ENCODE results near the gene PDCD1.

PDCD1 gene

DNA sequence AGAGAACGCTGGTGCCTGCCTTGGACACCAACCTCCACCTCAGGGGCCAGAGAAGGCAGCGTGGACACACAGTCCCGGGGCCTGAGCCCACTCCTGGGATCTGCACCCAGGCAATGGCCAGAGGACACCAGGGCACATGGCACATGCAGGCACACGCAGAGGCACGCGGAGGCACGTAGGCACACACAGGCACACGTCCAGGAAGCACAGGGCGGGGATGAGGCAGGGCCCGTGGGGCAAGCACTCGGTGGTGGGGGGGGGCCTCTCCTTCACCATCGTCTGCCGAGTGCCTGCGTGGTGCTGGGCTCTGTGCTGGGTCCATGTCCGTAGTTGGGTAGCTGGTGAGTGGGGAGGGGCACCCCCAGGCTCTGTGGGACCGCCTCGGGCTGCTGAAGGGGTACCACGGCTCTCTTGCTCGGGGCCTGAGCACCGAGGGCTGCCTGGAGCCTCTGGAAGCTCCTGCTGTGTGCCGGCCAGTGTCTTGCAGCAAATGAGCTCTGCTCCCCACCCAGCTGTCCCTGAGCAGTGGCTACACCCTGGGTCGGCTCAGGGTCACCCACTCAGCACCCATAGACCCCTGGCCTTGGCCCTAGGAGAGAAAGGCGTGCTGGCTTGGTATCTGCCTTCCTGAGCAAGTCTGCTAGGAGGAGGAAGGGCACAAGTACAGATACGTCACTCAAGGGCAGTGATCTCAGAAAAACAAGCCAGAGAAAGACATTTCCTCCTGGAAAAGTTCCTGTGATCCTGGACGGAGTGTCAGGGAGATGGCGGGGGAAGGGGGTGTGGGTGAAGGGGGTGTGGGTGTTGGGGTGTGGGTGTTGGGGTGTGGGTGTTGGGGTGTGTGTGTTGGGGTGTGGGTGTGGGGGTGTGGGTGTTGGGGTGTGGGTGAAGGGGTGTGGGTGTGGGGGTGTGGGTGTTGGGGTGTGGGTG is 37.3 kb upstream of the PDCD1 start:
- peak; percentile 33 for DNase-seq (ENCODE audit: low spot score)

DNA sequence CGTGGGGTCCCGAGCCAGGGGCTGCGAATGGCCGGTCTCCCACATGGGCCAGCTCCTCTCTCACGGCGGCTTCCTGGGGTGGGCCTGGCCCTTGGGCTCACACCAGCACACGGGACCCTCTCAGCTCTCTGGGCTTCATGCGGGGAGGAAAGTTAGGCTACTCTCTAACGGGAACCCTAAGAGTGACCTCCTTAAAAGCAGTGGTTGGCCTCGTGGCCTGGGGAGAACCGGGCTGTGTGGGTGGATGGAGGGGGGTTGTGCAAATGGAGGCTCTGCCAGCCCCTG is 36.7 kb upstream of the PDCD1 start:
- DNase-seq (ENCODE audit: low spot score): no peak

DNA sequence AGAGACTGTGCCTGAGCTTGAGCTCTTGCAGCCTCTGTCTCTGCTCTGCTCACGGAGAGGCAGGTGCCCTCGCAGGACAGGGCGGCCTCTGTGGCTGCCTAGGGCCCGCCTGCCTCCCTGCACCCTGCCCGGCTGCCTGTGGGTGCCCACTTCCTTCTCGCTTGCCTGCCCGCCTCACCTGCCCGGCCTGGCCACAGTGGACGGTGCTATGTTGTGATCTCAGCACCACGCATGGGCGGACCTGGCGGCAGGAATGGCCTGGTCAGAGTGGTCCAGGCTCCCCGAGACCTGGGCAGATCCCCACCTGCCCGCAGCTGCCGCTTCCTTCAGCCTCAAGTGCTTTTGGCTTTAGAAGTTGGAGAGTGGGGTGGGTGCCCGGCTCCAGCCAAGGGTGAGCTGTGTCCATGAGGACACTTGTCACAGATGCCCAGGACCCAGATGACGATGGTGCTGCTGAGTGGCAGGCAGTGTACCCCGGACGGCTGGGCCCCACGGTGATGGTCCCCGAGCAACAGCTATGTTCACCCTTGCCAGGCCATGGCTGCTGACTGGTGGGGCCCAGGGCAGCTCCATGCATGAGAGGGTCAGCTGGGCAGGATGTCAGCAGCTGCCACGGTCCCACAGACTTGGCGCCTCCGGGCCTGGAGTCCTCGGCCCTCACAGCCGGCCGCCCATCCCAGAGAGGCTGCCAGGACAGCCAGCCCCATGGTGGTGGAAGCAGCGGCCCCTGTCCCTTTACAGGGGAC is 36.2 kb upstream of the PDCD1 start:
- DNase-seq (ENCODE audit: low spot score): peak; percentile 21

DNA sequence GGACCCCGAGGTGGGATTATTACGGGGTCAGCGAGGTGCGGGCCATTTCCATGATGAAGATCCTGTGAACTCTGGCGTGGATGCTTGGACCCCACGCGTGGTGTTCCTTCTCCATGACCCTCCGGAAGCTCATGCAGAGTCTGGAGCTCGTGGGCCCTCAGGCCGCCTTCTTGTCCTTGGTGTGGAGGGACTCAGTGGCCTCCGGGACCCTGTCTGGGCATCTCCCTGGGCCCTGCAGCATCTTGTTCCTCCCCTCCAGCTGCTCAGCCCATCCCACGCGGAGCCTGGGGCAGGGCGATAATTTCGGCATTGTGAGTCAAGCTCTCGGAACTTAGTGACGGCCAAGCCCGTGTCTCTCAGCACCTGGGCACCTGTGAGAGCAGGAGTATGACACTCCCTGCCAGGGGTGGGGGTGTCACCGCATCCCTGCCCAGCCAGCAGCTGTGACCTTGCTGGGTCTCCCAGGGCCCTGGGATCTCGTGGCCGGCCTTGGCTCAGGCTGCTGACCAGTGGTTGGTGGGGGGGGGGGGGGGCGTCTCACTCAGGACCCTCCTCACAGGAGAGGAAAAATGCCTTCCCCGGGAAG is 35.5 kb upstream of the PDCD1 start:
- DNase-seq (ENCODE audit: low spot score): peak; percentile 20

DNA sequence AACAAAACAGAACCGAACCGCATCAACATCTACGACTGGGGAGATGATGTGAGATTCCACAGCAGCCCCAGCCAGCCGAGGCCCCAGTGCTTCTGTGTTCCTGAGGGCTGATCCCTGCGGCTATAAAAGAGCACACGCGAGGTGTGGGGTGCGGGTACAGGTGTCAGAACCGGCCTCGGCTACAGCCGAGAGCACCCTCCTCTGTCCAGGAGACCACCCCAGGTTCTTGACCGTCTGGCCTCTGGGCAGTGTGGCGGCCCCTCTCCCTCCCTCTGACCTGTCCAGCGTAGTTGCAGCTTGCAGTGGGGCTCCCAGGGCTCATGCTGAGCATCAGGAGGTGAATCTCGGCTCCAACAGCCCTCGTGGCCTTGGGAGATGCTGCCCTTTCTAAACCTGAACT is 34.6 kb upstream of the PDCD1 start:
- no peak for DNase-seq (ENCODE audit: low spot score)

DNA sequence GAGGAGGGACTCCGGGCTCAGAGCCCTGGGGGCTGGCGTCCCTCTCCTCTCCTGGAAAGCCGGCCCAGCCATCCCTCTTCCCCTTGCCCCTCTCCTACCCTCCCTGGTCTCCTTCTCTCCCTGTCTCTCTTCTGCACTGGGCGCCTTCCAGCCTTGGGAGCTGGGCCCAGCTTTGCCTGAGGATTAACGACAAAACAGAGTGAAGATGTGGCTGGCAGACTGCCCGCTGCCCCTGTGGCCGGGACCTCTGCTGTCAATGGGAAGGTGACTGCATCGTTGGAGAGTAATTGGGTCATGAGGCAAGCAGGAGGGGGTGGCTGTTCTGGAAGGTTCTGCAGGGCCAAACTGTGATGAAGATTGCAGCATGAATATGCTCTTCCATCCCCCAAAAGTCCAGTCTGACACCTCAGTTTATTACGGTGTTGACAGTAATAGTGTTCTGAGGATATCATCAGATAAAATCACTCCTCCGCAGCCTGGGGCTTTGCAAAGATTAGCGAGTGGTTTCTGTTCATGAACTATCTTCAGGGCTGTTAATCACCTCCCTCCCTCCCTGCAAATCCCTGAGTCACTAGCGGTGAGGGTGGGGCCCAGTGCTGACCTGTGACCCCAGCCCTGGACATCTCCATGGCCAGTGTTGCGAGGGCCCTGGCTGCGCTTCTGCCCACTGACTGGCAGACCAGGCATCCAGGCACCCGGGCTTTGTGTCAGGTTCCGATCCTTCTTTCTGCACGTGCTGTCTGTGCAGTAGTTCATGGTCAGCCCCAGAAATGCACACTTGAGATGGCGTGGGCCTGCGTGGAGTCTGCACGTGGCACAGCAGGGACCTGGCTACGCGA is 33.8 kb upstream of the PDCD1 start:
- DNase-seq (ENCODE audit: low spot score): peak; percentile 74

DNA sequence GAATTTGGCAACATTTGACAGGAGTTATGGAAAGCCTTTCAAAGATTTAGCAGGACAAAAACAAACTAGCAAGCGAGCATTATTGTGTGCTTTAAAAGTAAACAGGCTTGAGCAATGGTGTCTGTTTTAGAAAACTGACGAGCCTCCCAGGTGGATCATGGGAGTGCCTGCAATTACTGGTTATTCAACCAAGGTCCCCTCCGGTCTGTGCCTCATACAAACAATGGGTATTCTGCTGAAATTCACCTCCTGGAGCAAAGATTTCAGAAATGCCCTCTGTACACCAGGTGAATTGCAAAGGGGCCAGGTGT is 33.2 kb upstream of the PDCD1 start:
- no peak for DNase-seq (ENCODE audit: low spot score)

DNA sequence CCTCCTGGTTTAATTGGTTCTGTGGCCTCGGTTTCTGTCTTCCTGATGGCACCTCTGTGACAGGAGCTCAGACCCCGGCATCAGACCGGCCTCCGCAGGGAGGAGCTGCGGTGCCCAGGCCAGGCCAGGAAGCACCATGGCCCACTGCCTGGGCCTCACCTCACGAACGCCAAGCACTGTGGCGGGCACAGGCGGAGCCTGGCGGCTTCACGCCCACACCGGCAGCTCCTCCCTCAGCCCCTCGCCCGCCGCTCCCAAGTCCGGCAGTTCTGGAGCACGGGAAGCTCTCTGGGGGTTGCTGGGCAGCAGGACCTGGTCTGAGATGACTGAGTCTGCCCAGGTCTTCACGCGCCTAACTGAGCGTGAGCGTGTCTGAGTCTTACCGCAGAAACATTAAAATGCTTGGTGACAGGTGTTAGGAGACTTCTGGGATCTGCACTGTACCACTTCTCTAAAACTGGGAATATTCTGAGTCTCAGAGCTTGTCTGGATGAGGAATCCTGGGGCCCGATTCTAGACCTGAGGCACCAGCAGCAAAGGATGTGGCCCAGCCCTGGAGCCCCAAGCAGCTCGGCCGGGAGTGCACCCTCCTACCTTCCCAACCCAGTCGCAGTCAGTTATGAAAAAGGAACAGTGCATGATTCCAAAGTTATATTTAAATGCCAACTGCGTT is 32.8 kb upstream of the PDCD1 start:
- no peak for DNase-seq (ENCODE audit: low spot score)

DNA sequence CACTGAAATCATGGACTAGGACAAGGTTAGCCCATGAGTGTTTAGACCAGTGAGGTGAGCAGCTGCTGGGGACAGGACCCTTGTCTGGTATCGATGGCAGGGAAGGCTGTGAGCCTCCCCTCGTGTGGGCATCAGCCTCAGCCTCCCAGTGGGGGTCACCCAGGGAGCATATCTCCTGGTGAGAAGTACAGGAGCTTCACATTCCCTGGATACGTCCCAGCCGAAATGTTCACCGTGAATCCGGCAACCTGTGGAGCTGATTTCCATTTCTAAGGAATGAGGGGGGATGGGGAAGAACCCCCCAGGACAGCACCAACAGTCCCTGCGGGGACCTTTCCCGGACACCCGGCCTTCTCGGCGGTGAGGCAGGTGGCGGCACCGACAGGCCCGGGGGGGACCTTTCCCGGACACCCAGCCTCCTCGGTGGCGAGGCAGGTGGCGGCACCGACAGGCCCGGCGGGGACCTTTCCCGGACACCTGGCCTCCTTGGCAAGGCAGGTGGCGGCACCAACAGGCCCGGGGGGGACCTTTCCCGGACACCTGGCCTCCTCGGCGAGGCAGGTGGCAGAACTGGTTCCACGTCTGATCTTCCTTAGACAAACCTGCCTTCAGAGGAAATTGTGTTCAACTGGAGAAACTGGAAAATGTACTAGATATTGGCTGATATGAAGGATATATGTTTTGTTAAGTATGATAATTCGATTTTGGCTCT is 32.0 kb upstream of the PDCD1 start:
- no peak for DNase-seq (ENCODE audit: low spot score)

DNA sequence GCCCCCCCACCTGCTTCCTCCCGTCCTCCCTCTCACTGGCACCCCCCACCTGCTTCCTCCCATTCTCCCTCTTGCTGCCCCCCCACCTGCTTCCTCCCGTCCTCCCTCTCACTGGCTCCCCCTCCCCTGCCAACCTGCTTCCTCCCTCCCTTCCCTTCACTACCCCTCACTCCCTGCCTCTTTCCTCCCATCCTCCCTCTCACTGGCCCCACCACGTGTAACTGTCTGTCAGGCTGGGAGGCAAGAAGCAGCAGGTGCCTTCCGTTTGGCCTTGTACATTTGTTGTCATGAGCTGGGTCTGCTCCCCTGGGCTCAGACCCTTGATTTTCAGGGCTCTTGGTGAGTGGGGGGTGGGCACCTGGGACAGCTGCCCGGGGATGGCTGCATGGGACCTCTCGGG is 29.9 kb upstream of the PDCD1 start:
- DNase-seq (ENCODE audit: low spot score): no peak

DNA sequence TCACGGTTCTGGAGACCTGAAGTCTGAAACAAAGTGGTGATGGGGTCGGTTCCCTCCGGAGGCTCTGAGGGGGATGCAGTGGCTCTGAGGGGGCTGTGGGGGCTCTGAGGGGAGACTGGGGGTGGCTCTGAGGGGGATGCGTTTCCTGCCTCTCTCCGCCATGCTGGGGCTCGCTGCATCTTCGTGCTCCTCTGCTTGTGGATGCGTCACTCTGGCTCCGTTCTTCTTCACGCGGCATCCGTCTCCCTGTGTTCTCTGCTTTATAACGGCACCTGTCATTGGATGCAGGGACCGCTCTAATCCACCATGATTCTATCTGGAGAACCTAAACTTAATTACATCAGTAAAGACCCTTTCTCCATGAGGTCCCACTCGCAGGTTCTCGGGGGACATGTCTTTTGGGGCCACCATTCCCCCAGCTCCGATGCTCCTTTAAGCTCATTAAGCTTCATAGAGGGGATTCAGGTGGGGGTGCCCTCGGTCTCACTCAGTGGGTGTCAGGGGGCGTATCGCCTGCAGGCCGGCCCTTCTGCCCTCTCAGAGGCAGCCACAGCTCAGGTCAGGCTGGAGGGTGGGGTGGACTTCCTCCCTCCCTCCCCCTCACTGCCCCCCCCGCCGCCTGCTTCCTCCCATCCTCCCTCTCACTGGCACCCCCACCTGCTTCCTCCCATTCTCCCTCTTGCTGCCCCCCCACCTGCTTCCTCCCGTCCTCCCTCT is 29.3 kb upstream of the PDCD1 start:
- DNase-seq (ENCODE audit: low spot score): no peak

DNA sequence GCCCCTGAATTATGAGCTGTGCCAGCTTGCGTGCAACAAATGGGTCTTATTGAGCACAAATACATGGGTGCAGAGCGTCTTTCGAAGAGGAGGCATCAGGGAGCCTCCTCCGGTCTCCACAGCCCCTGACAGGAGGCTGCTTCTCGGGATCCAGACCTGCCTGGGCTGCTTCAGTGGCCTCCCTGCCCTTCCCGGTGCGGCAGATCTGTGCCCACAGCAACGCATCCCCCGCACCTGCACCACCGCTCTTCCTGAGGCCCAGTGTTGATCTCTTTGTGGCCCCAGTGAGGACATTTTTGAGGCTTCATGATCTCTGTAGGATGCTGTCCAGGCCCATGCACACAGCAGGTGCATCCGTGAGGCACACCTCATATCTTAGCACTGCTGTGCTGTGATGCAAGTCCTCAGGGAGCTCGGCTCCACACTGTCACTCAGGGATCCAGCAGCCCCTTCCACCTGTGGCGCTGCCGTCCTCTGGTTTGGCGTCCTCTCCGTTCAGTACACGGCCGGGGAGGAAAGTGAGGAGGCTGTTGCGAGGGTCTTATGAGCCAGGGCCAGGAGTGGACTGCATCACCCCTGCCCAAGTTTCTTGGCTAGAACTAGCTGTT is 28.2 kb upstream of the PDCD1 start:
- DNase-seq (ENCODE audit: low spot score): no peak

DNA sequence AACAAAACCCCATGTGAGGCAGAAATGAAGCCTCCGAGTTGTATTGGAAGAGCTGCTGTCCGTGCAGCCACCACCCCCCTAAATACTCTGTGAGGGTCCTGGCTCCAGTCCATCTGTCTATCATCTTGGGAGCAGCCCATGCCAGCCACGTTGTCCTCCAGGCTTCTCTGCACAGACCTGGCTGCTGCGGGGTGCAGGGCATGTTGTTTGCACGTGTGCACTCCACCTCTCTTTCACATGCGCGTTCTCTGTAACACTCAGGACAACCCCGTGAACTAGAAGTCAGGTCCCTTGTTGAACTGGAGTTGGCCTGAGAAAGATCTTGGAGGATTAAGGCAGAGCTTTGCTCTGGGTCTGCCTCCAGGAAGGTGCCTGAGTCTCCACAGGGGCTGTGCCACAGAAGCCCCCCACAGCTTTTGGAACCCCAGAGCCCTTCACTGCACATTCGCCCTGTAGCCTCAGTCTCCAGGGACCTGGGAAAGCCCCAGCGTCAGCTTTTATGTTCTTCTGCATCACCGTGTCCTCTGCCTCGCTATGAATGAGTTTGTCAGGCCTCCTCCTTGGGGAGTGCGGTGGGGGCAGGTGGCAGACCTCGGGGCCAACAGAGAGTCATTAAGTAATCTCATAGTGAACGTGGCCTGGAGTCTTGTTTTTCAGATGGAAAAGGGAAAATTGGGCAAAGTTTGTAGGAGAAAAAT is 27.4 kb upstream of the PDCD1 start:
- no peak for DNase-seq (ENCODE audit: low spot score)

DNA sequence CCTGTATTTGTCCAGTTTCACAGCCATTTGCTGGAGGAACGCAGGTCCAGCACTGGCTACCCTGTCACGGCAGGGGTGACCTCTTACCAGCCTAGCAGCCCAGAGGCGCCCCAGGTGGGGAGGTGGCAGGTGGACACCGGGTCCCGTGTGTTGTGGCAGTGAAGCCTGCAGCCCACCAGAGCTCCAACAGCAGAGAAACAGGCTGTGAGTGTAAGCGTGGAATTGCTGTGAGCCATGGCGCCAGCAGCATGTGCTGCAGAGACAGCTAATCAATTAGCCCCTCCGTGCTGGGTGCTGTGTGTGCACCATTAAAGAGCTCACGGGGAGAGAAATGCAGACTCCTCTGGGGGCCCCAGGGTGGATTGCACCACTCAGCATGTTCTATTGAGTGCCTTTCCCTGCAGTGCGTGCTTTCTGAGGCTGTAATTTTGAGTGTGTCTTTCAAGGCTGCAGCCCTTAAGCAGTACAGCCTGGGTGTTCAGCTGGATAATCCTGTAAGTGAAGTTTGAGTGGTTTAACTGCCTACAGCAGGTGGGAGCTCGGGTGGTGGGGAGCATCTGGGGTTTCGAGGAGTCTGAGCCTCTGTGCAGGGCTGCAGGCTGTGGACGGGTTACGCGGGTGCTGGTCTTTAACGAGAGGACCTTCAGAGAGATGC is 26.7 kb upstream of the PDCD1 start:
- DNase-seq (ENCODE audit: low spot score): peak; percentile 63

DNA sequence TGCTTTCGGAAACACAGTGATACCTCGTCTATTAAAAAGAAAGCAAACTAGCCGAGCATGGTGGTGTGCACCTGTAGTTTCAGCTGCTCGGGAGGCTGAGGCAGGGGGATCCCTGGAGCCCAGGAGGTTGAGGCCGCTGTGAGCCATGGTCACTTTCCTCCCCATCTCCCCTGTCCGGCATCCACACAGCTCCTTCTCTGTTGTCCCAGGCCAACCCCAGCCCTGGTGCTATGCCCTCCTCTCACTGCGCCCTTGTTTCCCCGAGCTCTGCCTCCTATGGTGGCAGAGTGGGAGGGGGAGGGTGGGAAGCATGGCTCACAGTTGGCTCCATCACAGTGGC is 26.2 kb upstream of the PDCD1 start:
- DNase-seq (ENCODE audit: low spot score): no peak

DNA sequence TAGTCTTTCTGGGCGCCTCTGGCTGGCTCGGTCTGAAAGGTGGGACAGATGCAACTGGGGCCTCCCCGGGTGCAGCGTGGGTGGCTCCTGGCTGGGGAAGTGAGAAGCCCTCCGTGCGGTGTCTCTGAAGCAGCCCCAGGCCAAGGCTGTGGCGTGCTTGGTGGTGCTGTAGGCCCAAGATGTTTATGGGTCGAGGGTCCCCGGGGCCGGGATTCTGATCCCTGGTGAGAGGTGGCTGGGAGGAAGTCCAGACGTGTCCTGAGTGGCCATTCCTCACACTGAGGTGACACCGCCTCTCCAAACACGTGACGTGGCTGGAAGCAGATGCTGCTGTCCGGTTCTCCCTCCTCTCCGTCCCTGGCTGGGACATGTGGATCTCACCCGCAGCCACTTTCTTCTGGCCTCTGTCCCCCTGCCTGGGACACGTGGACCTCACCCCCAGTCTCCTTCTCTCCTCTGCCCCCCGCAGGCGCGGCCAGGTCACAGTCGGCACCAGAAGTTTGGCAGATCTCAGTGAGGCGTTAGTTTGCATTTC is 23.5 kb upstream of the PDCD1 start:
- peak; percentile 36 for DNase-seq (ENCODE audit: low spot score)

DNA sequence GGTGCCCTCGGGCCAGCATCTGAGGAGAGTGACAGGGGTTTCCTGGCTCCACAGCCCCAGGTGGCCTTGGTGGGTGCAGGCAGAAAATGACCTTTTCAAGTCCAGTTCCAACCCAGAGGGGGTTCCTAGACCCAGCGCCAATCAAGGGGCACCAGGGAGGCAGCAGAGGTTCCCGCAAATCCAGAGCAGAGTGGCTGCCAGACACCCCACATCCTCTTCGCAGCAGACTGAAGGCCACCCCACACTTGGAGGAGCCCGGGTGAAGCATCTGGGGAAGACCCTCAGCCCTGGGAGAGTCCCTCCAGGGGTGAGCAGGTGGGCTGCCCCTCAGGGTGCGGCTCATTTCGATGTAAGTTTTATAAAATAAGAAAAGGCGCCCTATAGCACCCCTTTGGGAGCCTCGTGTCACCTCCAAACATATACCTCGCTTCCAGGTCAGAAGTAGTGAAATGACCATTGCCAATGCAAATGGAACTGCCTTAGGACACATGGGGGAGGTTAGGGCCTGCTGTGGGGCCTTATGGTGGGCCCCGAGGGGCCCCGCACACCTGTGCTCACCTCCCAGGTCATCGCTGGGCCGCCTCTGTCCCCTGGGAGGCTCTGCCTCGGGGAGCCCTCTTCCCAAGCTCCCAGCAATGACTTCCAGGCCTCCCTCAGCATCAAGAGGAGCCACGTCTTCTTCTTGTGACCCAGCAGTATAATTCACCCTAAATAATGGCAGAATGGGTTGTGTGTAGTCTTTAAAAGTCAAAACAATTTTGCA is 21.8 kb upstream of the PDCD1 start:
- DNase-seq (ENCODE audit: low spot score): no peak

DNA sequence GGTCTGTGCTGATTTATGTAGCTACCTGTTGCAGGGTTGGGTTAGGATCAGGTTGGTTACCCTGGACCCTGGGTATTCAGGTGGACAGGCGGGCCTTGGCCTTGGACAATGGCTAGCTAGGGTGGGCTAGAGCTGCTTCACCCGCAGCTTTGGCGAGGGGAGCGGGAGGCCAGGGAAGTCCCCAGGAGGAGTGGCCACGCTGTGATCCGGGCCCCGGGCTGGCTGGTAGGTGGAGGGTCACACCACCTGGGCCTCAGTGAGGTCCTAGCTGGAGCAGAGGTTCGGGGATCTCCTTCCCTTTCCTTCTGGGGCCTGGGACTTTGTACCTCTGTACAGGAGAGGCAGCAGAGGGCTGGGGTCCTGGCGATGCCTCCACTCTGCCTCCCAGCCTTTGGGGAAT is 20.6 kb upstream of the PDCD1 start:
- DNase-seq (ENCODE audit: low spot score): no peak
